ENCODE data around the gene ST6GALNAC2.
A peak's percentile ranks its signal among the peaks of the same experiment; 100 is the strongest.
"Not testable (repeated sequence)": the region's sequence is repeated elsewhere in the genome, so short reads cannot be mapped to it uniquely, and the experiment has no call there.

Gene ST6GALNAC2

DNA sequence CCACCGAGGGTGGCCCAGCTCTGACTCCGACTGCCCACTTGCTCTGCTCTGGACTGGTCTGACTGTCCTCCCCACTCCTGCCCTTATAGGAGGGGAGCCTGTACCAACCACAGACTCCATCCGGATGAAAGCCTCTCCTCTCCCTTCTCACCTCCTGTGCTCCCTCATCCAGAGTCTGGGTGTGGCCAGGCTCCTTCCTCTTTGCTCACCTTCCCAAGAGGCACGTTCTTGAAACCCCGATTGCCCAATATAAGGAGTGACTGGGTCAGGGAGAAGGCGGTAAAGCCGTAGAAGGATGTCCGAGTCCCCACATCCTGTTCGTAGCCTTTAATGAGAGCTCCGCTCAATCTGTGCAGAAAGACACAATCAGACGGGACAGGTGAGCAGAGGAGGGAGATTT lies 40.8 kb upstream of the ST6GALNAC2 start:
- CTCF ChIA-PET = interaction anchor here (1.2 to 6.9 kb wide), 3 partner anchors 14 to 104 kb away, joined by 4 to 59 read pairs (median 49); no protein-coding TSS in a partner anchor
- Histone ChIP-seq H3K27ac (ENCODE audit: insufficient read depth in 1 of 2, low read depth in 1 of 2, low read length in 2 of 2, poor library complexity in 1 of 2, severe bottlenecking in 2 of 2) (no peak overlapping the region), H3K4me1 (ENCODE audit: control extremely low read depth in 1 of 4, control insufficient read depth in 4 of 4, insufficient read depth in 4 of 4, low read length in 3 of 4) (peaks cover 0 to 6% (median 0%) of the 10 kb centered on the region in 4 experiments), H3K4me3 (ENCODE audit: control insufficient read depth in 1 of 7, extremely low read depth in 1 of 7, insufficient read depth in 4 of 7, low read depth in 2 of 7, low read length in 6 of 7) (no peak overlapping the region), H3K9me3 (ENCODE audit: control extremely low read depth in 1 of 5, control insufficient read depth in 4 of 5, insufficient read depth in 2 of 5, low read depth in 1 of 5, low read length in 4 of 5) (no peaks in the 10 kb centered on the region), H3K27me3 (replicated peaks in 2 of 5; ENCODE audit: control insufficient read depth in 4 of 5, insufficient read depth in 5 of 5, low read length in 4 of 5) (peaks cover 0 to 2% (median 0%) of the 10 kb centered on the region in 5 experiments), H3K36me3 (ENCODE audit: control insufficient read depth in 4 of 4, insufficient read depth in 4 of 4, low read length in 3 of 4) (no peaks in the 10 kb centered on the region)
- no peak for DNase-seq
- POLR2A ChIA-PET = no interaction called here
- 78% methylated on average over 10 of the region's 11 CpGs for WGBS (ENCODE audit: insufficient coverage)

GRCh38 chr17:76625496-76625895 lies 39.8 kb upstream of the ST6GALNAC2 start:
- H3K36me3 ChIP-seq (ENCODE audit: control insufficient read depth in 4 of 4, insufficient read depth in 4 of 4, low read length in 3 of 4) = no peaks in the 10 kb centered on the region
- H3K27ac ChIP-seq (ENCODE audit: insufficient read depth in 1 of 2, low read depth in 1 of 2, low read length in 2 of 2, poor library complexity in 1 of 2, severe bottlenecking in 2 of 2) = no peak overlapping the region
- no peak for DNase-seq
- no peak overlapping the region for H3K4me3 ChIP-seq (ENCODE audit: control insufficient read depth in 1 of 7, extremely low read depth in 1 of 7, insufficient read depth in 4 of 7, low read depth in 2 of 7, low read length in 6 of 7)
- 100% methylated on average over 2 of the region's 6 CpGs for WGBS (ENCODE audit: insufficient coverage)
- peaks cover 0 to 6% (median 0%) of the 10 kb centered on the region in 4 experiments for H3K4me1 ChIP-seq (ENCODE audit: control extremely low read depth in 1 of 4, control insufficient read depth in 4 of 4, insufficient read depth in 4 of 4, low read length in 3 of 4)
- ChIA-PET CTCF (interaction anchor here (1.5 to 6.9 kb wide), 7 partner anchors 11 to 118 kb away, joined by 6 to 59 read pairs (median 11); no protein-coding TSS in a partner anchor), POLR2A (interaction anchor here (0.5 kb wide), 1 partner anchor 26 kb away, joined by 7 read pairs; no protein-coding TSS in a partner anchor)
- no peaks in the 10 kb centered on the region for H3K9me3 ChIP-seq (ENCODE audit: control extremely low read depth in 1 of 5, control insufficient read depth in 4 of 5, insufficient read depth in 2 of 5, low read depth in 1 of 5, low read length in 4 of 5)
- peaks cover 0 to 2% (median 0%) of the 10 kb centered on the region in 5 experiments for H3K27me3 ChIP-seq (replicated peaks in 2 of 5; ENCODE audit: control insufficient read depth in 4 of 5, insufficient read depth in 5 of 5, low read length in 4 of 5)

DNA sequence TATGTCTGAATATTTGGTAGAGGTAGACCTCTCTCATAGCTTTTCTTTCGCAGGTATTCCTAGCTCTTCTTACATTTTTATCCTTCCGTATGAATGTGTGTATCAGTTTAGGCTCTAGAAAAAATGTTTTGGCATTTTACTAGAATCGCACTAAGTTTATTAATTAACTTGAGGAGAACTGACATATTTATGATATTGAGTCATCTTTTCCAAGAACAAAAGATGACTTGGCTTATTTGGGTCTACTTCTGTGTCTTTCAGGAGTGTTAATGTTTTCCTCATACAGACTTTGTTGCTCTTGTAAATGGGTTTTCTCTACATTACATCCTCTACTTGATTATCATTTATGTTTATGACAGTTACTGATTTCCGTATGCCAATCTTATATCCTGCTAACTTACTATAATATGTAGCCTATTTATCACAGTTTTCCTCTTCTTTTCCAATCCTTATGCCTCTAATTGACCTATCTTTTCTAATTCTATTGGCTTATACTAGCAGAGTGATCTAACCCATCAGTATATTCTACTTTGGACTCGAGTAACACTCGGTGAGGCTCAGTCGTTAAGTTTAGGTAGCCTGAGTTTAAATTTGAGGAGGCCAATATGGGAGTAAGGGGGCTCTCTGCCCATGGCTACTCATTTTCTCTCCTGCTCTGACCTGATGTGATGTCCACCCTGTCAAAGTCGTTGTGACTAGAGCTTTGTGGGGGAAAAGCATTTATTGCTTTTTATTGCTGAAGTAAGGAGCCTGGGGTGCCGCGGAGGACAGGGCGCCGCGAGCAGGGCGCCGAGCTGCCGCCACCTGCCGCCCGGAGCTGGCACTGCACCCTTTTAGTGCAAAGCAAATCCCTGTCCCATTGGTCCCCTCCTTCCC lies 37.8 kb upstream of the ST6GALNAC2 start:
- DNase-seq = peak; percentile 63 to 78 (median 77)
- POLR2A ChIA-PET = interaction anchor here (0.9 to 1.5 kb wide), 3 partner anchors 11 to 73 kb away, joined by 3 to 5 read pairs (median 3); no protein-coding TSS in a partner anchor
- CTCF ChIA-PET = interaction anchor here (0.5 to 6.9 kb wide), 34 partner anchors 9 to 293 kb away, joined by 3 to 59 read pairs (median 4); no protein-coding TSS in a partner anchor
- H3K36me3 ChIP-seq (ENCODE audit: control insufficient read depth in 4 of 4, insufficient read depth in 4 of 4, low read length in 3 of 4) = no peaks in the 10 kb centered on the region
- peak overlapping the region in 1 of 7 experiments; percentile 16 for H3K4me3 ChIP-seq (ENCODE audit: control insufficient read depth in 1 of 7, extremely low read depth in 1 of 7, insufficient read depth in 4 of 7, low read depth in 2 of 7, low read length in 6 of 7)
- WGBS (ENCODE audit: insufficient coverage) = 100% methylated on average over 1 of the region's 18 CpGs
- H3K27me3 ChIP-seq (replicated peaks in 2 of 5; ENCODE audit: control insufficient read depth in 4 of 5, insufficient read depth in 5 of 5, low read length in 4 of 5) = peaks cover 0 to 2% (median 0%) of the 10 kb centered on the region in 5 experiments
- H3K9me3 ChIP-seq (ENCODE audit: control extremely low read depth in 1 of 5, control insufficient read depth in 4 of 5, insufficient read depth in 2 of 5, low read depth in 1 of 5, low read length in 4 of 5) = no peaks in the 10 kb centered on the region
- H3K27ac ChIP-seq (ENCODE audit: insufficient read depth in 1 of 2, low read depth in 1 of 2, low read length in 2 of 2, poor library complexity in 1 of 2, severe bottlenecking in 2 of 2) = no peak overlapping the region
- H3K4me1 ChIP-seq (ENCODE audit: control extremely low read depth in 1 of 4, control insufficient read depth in 4 of 4, insufficient read depth in 4 of 4, low read length in 3 of 4) = peaks cover 0 to 6% (median 0%) of the 10 kb centered on the region in 4 experiments

GRCh38 chr17:76617838-76618237 lies 32.2 kb upstream of the ST6GALNAC2 start:
- ChIA-PET CTCF (interaction anchor here (1.0 to 1.5 kb wide), 3 partner anchors 9 to 58 kb away, joined by 3 to 4 read pairs (median 4); no protein-coding TSS in a partner anchor), POLR2A (no interaction called here)
- Histone ChIP-seq H3K27ac (ENCODE audit: insufficient read depth in 1 of 2, low read depth in 1 of 2, low read length in 2 of 2, poor library complexity in 1 of 2, severe bottlenecking in 2 of 2) (no peak overlapping the region), H3K27me3 (replicated peaks in 2 of 5; ENCODE audit: control insufficient read depth in 4 of 5, insufficient read depth in 5 of 5, low read length in 4 of 5) (no peaks in the 10 kb centered on the region), H3K4me3 (ENCODE audit: control insufficient read depth in 1 of 7, extremely low read depth in 1 of 7, insufficient read depth in 4 of 7, low read depth in 2 of 7, low read length in 6 of 7) (no peak overlapping the region), H3K4me1 (ENCODE audit: control extremely low read depth in 1 of 4, control insufficient read depth in 4 of 4, insufficient read depth in 4 of 4, low read length in 3 of 4) (peaks cover 0 to 12% (median 4%) of the 10 kb centered on the region in 4 experiments), H3K36me3 (ENCODE audit: control insufficient read depth in 4 of 4, insufficient read depth in 4 of 4, low read length in 3 of 4) (no peaks in the 10 kb centered on the region), H3K9me3 (ENCODE audit: control extremely low read depth in 1 of 5, control insufficient read depth in 4 of 5, insufficient read depth in 2 of 5, low read depth in 1 of 5, low read length in 4 of 5) (no peaks in the 10 kb centered on the region)
- DNase-seq = no peak
- WGBS (ENCODE audit: insufficient coverage) = 100% methylated on average over 2 of the region's 2 CpGs

DNA sequence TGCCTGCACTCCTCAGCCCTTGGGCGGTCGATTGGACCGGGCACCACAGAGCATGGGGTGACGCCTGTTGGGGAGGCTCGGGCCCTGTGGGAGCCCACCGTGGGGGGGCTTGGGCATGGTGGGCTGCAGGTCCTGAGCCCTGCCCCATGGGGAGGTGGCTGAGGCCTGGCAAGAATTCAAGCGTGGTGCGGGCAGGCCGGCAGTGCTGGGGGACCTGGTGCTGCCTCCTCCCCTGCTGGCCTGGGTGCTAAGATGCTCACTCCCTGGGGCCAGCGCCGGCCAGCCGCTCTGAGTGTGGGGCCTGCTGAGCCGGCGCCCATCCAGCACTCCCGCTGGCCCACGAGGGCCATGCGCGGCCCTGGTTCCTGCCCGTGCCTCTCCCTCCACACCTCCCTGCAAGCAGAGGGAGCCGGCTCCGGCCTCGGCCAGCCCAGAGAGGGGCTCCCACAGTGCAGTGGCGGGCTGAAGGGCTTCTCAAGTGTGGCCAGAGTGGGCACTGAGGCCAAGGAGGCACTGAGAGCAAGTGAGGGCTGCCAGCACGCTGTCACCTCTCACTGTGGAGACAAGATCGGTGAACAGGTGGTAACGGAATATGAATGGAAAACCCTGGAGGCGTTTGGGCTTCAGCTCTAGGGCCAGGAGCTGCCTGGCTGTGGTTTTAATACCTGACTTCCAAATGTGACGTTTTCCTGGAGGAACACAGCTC lies 29.4 kb upstream of the ST6GALNAC2 start:
- Histone ChIP-seq H3K4me1 (ENCODE audit: control extremely low read depth in 1 of 4, control insufficient read depth in 4 of 4, insufficient read depth in 4 of 4, low read length in 3 of 4) (peaks cover 0 to 12% (median 4%) of the 10 kb centered on the region in 4 experiments), H3K27me3 (replicated peaks in 2 of 5; ENCODE audit: control insufficient read depth in 4 of 5, insufficient read depth in 5 of 5, low read length in 4 of 5) (no peaks in the 10 kb centered on the region), H3K9me3 (ENCODE audit: control extremely low read depth in 1 of 5, control insufficient read depth in 4 of 5, insufficient read depth in 2 of 5, low read depth in 1 of 5, low read length in 4 of 5) (no peaks in the 10 kb centered on the region), H3K27ac (ENCODE audit: insufficient read depth in 1 of 2, low read depth in 1 of 2, low read length in 2 of 2, poor library complexity in 1 of 2, severe bottlenecking in 2 of 2) (no peak overlapping the region), H3K36me3 (ENCODE audit: control insufficient read depth in 4 of 4, insufficient read depth in 4 of 4, low read length in 3 of 4) (no peaks in the 10 kb centered on the region), H3K4me3 (ENCODE audit: control insufficient read depth in 1 of 7, extremely low read depth in 1 of 7, insufficient read depth in 4 of 7, low read depth in 2 of 7, low read length in 6 of 7) (no peak overlapping the region)
- ChIA-PET POLR2A (no interaction called here), CTCF (interaction anchor here (0.5 to 2.5 kb wide), 4 partner anchors 9 to 47 kb away, joined by 3 to 15 read pairs (median 4); partner anchors contain the start of gene ST6GALNAC2)
- DNase-seq = no peak
- WGBS (ENCODE audit: insufficient coverage) = 91% methylated on average over 14 of the region's 28 CpGs

- DNase-seq = peak in 2 of 3 donors; percentile 21 to 26
- POLR2A ChIA-PET = not testable (repeated sequence)
Measured at GRCh38 chr17:76614064-76614759, 28.6 kb upstream of the ST6GALNAC2 start.

More at GRCh38 chr17:76614064-76614759, 28.6 kb upstream of the ST6GALNAC2 start:
- not testable (repeated sequence) for H3K27ac ChIP-seq (ENCODE audit: insufficient read depth in 1 of 2, low read depth in 1 of 2, low read length in 2 of 2, poor library complexity in 1 of 2, severe bottlenecking in 2 of 2); H3K27me3 ChIP-seq (replicated peaks in 2 of 5; ENCODE audit: control insufficient read depth in 4 of 5, insufficient read depth in 5 of 5, low read length in 4 of 5); H3K36me3 ChIP-seq (ENCODE audit: control insufficient read depth in 4 of 4, insufficient read depth in 4 of 4, low read length in 3 of 4); H3K9me3 ChIP-seq (ENCODE audit: control extremely low read depth in 1 of 5, control insufficient read depth in 4 of 5, insufficient read depth in 2 of 5, low read depth in 1 of 5, low read length in 4 of 5)
- H3K4me3 ChIP-seq (ENCODE audit: control insufficient read depth in 1 of 7, extremely low read depth in 1 of 7, insufficient read depth in 4 of 7, low read depth in 2 of 7, low read length in 6 of 7) = peak overlapping the region in 1 of 7 experiments; percentile 23
- WGBS (ENCODE audit: insufficient coverage) = 66% methylated on average over 5 of the region's 13 CpGs
- H3K4me1 ChIP-seq (ENCODE audit: control extremely low read depth in 1 of 4, control insufficient read depth in 4 of 4, insufficient read depth in 4 of 4, low read length in 3 of 4) = peaks cover 0 to 12% (median 4%) of the 10 kb centered on the region in 4 experiments
- CTCF ChIA-PET = interaction anchor here (0.9 to 2.5 kb wide), 6 partner anchors 10 to 77 kb away, joined by 3 to 15 read pairs (median 3); no protein-coding TSS in a partner anchor
